ENCODE data around the gene YY1. TPM values are rescaled to one million over a fixed set of nuclear protein-coding genes. Genes with fewer than 3 reads are reported as not detected.

The YY1 gene
- total RNA-seq, 1 donor from 2014 or later, result 70.0 TPM

DNA sequence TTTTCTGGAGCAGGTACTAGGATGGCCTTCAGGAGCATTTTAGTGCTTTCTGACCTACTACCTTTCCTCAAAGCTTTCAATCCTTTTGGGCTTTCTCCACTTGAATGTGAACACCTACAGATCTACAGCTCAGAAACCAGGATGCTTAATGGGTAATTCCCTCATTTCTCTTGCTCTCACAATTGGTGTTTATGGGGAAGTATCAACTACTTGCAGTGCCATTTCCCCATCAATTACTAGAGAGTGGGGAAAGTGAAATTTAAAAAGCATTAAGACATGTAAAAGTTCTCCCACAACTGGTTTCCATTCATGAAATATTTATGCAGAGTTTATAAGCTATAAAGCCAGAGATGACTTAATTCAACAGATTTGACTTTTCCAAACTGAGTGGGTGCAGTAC lies 2.1 kb upstream of the YY1 start:
- peaks cover 34% of the 10 kb centered on the region for H3K4me1 Mint-ChIP-seq (ENCODE audit: low read depth)
- H3K27ac Mint-ChIP-seq (ENCODE audit: unreplicated experiment), result peak overlapping the region; percentile 91
- H3K4me3 Mint-ChIP-seq (ENCODE audit: unreplicated experiment), result peak overlapping the region; percentile 88
- H3K9me3 Mint-ChIP-seq (ENCODE audit: low read depth), result no peaks in the 10 kb centered on the region
- H3K27me3 Mint-ChIP-seq (ENCODE audit: low read depth), result no peaks in the 10 kb centered on the region
- no peak for DNase-seq (ENCODE audit: low spot score)
- TF ChIP-seq, protein P1, sequence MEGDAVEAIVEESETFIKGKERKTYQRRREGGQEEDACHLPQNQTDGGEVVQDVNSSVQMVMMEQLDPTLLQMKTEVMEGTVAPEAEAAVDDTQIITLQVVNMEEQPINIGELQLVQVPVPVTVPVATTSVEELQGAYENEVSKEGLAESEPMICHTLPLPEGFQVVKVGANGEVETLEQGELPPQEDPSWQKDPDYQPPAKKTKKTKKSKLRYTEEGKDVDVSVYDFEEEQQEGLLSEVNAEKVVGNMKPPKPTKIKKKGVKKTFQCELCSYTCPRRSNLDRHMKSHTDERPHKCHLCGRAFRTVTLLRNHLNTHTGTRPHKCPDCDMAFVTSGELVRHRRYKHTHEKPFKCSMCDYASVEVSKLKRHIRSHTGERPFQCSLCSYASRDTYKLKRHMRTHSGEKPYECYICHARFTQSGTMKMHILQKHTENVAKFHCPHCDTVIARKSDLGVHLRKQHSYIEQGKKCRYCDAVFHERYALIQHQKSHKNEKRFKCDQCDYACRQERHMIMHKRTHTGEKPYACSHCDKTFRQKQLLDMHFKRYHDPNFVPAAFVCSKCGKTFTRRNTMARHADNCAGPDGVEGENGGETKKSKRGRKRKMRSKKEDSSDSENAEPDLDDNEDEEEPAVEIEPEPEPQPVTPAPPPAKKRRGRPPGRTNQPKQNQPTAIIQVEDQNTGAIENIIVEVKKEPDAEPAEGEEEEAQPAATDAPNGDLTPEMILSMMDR (IDR thresholded peaks at IDR 0.05), result no peak
- H3K36me3 Mint-ChIP-seq (ENCODE audit: low read depth), result no peaks in the 10 kb centered on the region

DNA sequence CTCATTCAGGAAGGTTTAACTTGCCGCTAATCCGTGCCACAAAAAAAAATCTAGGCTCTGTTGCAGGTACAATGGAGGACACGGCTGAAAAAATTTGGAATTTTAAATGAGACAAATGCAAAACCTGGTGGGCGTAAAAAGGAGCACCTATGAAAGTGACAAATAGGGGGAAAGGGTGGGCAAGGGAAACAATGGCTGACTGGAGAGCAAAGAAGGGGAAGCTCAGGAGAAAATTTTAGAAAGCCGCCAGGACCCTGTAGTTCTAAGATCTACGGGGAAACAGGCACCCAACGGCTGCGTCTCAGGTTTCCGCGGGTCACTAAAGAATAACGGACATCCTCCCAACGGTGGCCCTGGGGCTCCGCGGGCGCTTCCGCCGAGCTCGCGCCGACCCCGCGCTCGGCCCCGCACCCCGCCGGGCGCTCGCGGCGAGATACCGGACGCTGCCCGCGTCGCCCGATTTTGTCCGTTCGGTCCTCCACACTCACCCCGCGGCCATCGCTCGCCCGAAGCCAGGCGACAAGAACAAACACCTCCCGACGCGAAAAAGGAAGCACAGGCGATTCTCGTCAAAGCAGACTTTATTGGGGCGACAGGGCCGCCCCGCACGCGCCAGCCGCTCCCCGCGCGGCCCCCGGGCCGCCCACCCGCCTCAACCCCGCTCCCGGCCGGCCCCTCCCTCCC lies 1.1 kb upstream of the YY1 start:
- H3K36me3 Mint-ChIP-seq (ENCODE audit: low read depth), result no peaks in the 10 kb centered on the region
- DNase-seq (ENCODE audit: low spot score), result no peak
- H3K27ac Mint-ChIP-seq (ENCODE audit: unreplicated experiment), result peak overlapping the region; percentile 91

DNA sequence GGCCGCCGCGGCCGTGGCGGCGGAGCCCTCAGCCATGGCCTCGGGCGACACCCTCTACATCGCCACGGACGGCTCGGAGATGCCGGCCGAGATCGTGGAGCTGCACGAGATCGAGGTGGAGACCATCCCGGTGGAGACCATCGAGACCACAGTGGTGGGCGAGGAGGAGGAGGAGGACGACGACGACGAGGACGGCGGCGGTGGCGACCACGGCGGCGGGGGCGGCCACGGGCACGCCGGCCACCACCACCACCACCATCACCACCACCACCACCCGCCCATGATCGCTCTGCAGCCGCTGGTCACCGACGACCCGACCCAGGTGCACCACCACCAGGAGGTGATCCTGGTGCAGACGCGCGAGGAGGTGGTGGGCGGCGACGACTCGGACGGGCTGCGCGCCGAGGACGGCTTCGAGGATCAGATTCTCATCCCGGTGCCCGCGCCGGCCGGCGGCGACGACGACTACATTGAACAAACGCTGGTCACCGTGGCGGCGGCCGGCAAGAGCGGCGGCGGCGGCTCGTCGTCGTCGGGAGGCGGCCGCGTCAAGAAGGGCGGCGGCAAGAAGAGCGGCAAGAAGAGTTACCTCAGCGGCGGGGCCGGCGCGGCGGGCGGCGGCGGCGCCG lies 381 bp downstream of the YY1 start:
- DNase-seq (ENCODE audit: low spot score), result no peak
- H3K27ac Mint-ChIP-seq (ENCODE audit: unreplicated experiment), result peak overlapping the region; percentile 89
- no peaks in the 10 kb centered on the region for H3K27me3 Mint-ChIP-seq (ENCODE audit: low read depth)
- no peaks in the 10 kb centered on the region for H3K36me3 Mint-ChIP-seq (ENCODE audit: low read depth)
- no peaks in the 10 kb centered on the region for H3K9me3 Mint-ChIP-seq (ENCODE audit: low read depth)
- H3K4me1 Mint-ChIP-seq (ENCODE audit: low read depth), result peaks cover 48% of the 10 kb centered on the region
- TF ChIP-seq, protein P1 (IDR thresholded peaks at IDR 0.05), result no peak
- H3K4me3 Mint-ChIP-seq (ENCODE audit: unreplicated experiment), result peak overlapping the region; percentile 77

More for the DNA sequence above, 1.1 kb upstream of the YY1 start:
- Mint-ChIP-seq H3K27me3 (ENCODE audit: low read depth) (no peaks in the 10 kb centered on the region), H3K9me3 (ENCODE audit: low read depth) (no peaks in the 10 kb centered on the region), H3K4me3 (ENCODE audit: unreplicated experiment) (peak overlapping the region; percentile 88), H3K4me1 (ENCODE audit: low read depth) (peaks cover 42% of the 10 kb centered on the region)
- TF ChIP-seq, protein P1 (IDR thresholded peaks at IDR 0.05), result no peak

DNA sequence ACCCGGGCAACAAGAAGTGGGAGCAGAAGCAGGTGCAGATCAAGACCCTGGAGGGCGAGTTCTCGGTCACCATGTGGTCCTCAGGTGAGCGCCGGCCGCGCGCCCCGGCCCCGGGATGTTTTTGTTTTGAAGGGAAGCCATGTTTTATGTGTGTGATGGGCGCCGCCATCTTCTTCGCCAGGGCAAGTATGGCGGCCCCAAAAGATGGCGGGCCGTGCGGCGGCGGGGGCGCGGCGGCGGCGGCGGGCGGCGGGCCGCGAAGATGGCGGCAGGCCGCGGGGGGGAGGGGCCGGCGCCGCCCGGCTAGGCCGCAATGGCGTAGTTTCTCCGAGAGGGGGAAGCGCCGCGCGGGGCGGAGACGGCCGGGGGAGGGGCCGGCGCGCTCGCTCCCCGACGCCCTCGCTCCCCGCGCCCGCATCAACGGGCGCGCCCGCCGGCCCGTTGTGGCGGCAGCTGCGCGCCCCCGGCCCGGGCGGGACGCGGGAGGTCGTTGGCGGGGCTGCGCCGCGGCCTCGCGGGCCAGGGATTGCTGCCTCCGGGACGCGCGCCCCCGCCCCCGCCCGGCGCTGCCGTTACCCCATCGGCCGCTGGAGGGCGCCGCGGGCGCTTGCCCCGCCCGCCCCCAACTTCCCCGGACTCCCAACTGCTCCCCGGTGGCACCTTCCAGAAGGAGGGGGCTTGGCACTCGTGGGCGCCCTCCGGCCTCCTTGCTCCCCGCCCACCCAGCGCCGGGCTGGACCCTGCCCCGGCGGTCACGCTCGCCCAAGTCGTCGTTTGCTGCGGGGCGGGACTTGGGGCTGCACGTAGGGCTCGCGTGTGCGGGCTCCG lies 1.1 kb downstream of the YY1 start:
- Mint-ChIP-seq H3K4me3 (ENCODE audit: unreplicated experiment) (peak overlapping the region; percentile 77), H3K27me3 (ENCODE audit: low read depth) (no peaks in the 10 kb centered on the region), H3K4me1 (ENCODE audit: low read depth) (peaks cover 47% of the 10 kb centered on the region), H3K9me3 (ENCODE audit: low read depth) (no peaks in the 10 kb centered on the region), H3K27ac (ENCODE audit: unreplicated experiment) (peak overlapping the region; percentile 91), H3K36me3 (ENCODE audit: low read depth) (no peaks in the 10 kb centered on the region)
- TF ChIP-seq, protein P1 (IDR thresholded peaks at IDR 0.05), result peak; percentile 86
- no peak for DNase-seq (ENCODE audit: low spot score)

DNA sequence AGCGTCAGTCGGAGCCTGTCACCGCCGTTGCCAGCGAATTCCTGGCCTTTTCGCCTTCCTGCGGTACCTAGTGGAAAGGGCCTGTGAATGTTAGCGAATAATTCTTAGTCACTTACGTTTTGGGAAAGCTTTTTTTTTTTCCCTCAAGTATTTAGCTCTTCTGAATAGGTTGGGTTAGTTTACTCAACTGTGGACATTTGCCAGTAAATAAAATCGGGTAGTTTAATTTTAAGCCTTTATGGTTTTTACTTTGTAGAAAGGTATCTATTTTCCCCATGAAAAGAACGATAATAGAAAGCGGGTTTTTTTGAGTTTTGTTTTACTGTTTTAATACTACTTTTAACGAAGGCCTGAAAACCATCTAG lies 1.7 kb downstream of the YY1 start:
- no peak for DNase-seq (ENCODE audit: low spot score)
- Mint-ChIP-seq H3K4me3 (ENCODE audit: unreplicated experiment) (peak overlapping the region; percentile 73), H3K36me3 (ENCODE audit: low read depth) (no peaks in the 10 kb centered on the region), H3K27ac (ENCODE audit: unreplicated experiment) (peak overlapping the region; percentile 91), H3K27me3 (ENCODE audit: low read depth) (no peaks in the 10 kb centered on the region), H3K4me1 (ENCODE audit: low read depth) (peaks cover 48% of the 10 kb centered on the region), H3K9me3 (ENCODE audit: low read depth) (no peaks in the 10 kb centered on the region)
- TF ChIP-seq, protein P1 (IDR thresholded peaks at IDR 0.05), result no peak

Measured in chondrocyte (in vitro differentiated cells).